ENCODE results near the gene AKAP7. TPM values are rescaled to one million over a fixed set of nuclear protein-coding genes. Genes with fewer than 3 reads are reported as not detected.

AKAP7 gene
- total RNA-seq, 1 donor = 21.0 TPM

GRCh38 chr6:131269565-131270391 is 134.5 kb downstream of the AKAP7 start:
- peaks cover 7% of the 10 kb centered on the region for H3K9me3 ChIP-seq (ENCODE audit: low read depth, low read length)
- H3K4me1 ChIP-seq (ENCODE audit: insufficient read depth, low read length) = no peaks in the 10 kb centered on the region
- no peaks in the 10 kb centered on the region for H3K27me3 ChIP-seq (ENCODE audit: insufficient read depth, low read length)

GRCh38 chr6:131270534-131270933 is 135.3 kb downstream of the AKAP7 start:
- H3K4me1 ChIP-seq (ENCODE audit: insufficient read depth, low read length) = no peaks in the 10 kb centered on the region
- no peak overlapping the region for H3K4me3 ChIP-seq (ENCODE audit: low read length)
- no peaks in the 10 kb centered on the region for H3K27me3 ChIP-seq (ENCODE audit: insufficient read depth, low read length)
- H3K9me3 ChIP-seq (ENCODE audit: low read depth, low read length) = peaks cover 7% of the 10 kb centered on the region

More at GRCh38 chr6:131269565-131270391, 134.5 kb downstream of the AKAP7 start:
- no peak overlapping the region for H3K4me3 ChIP-seq (ENCODE audit: low read length)

- Histone ChIP-seq H3K4me1 (ENCODE audit: insufficient read depth, low read length) (peaks cover 2% of the 10 kb centered on the region), H3K9me3 (ENCODE audit: low read depth, low read length) (peaks cover 7% of the 10 kb centered on the region), H3K4me3 (ENCODE audit: low read length) (no peak overlapping the region), H3K27me3 (ENCODE audit: insufficient read depth, low read length) (no peaks in the 10 kb centered on the region)
These were observed 140.0 kb downstream of the AKAP7 start for GRCh38 chr6:131275273-131275672.

- no peak overlapping the region for H3K4me3 ChIP-seq (ENCODE audit: low read length)
- H3K9me3 ChIP-seq (ENCODE audit: low read depth, low read length) = no peaks in the 10 kb centered on the region
- H3K27me3 ChIP-seq (ENCODE audit: insufficient read depth, low read length) = no peaks in the 10 kb centered on the region
- peaks cover 17% of the 10 kb centered on the region for H3K4me1 ChIP-seq (ENCODE audit: insufficient read depth, low read length)
These were observed 142.3 kb downstream of the AKAP7 start for GRCh38 chr6:131277591-131277990.

GRCh38 chr6:131281471-131282270 is 146.4 kb downstream of the AKAP7 start:
- H3K4me3 ChIP-seq (ENCODE audit: low read length) = no peak overlapping the region

GRCh38 chr6:131282365-131282764 is 147.1 kb downstream of the AKAP7 start:
- no peaks in the 10 kb centered on the region for H3K27me3 ChIP-seq (ENCODE audit: insufficient read depth, low read length)
- peaks cover 17% of the 10 kb centered on the region for H3K4me1 ChIP-seq (ENCODE audit: insufficient read depth, low read length)
- no peaks in the 10 kb centered on the region for H3K9me3 ChIP-seq (ENCODE audit: low read depth, low read length)
- no peak overlapping the region for H3K4me3 ChIP-seq (ENCODE audit: low read length)

More at GRCh38 chr6:131281471-131282270, 146.4 kb downstream of the AKAP7 start:
- Histone ChIP-seq H3K9me3 (ENCODE audit: low read depth, low read length) (no peaks in the 10 kb centered on the region), H3K27me3 (ENCODE audit: insufficient read depth, low read length) (no peaks in the 10 kb centered on the region), H3K4me1 (ENCODE audit: insufficient read depth, low read length) (peaks cover 17% of the 10 kb centered on the region)

GRCh38 chr6:131283466-131284175 is 148.4 kb downstream of the AKAP7 start:
- Histone ChIP-seq H3K9me3 (ENCODE audit: low read depth, low read length) (no peaks in the 10 kb centered on the region), H3K4me3 (ENCODE audit: low read length) (no peak overlapping the region), H3K27me3 (ENCODE audit: insufficient read depth, low read length) (no peaks in the 10 kb centered on the region), H3K4me1 (ENCODE audit: insufficient read depth, low read length) (peaks cover 17% of the 10 kb centered on the region)

- H3K9me3 ChIP-seq (ENCODE audit: low read depth, low read length) = no peaks in the 10 kb centered on the region
- H3K27me3 ChIP-seq (ENCODE audit: insufficient read depth, low read length) = no peaks in the 10 kb centered on the region
- H3K4me1 ChIP-seq (ENCODE audit: insufficient read depth, low read length) = peaks cover 12% of the 10 kb centered on the region
- H3K4me3 ChIP-seq (ENCODE audit: low read length) = no peak overlapping the region
These were observed 150.3 kb downstream of the AKAP7 start for GRCh38 chr6:131285548-131285947.

GRCh38 chr6:131286469-131287040 is 151.3 kb downstream of the AKAP7 start:
- no peaks in the 10 kb centered on the region for H3K9me3 ChIP-seq (ENCODE audit: low read depth, low read length)
- H3K4me3 ChIP-seq (ENCODE audit: low read length) = no peak overlapping the region
- H3K27me3 ChIP-seq (ENCODE audit: insufficient read depth, low read length) = no peaks in the 10 kb centered on the region
- H3K4me1 ChIP-seq (ENCODE audit: insufficient read depth, low read length) = peaks cover 4% of the 10 kb centered on the region

- H3K4me3 ChIP-seq (ENCODE audit: low read length) = no peak overlapping the region
- no peaks in the 10 kb centered on the region for H3K27me3 ChIP-seq (ENCODE audit: insufficient read depth, low read length)
These were observed 152.9 kb downstream of the AKAP7 start for GRCh38 chr6:131288214-131288613.

GRCh38 chr6:131290955-131291354 is 155.7 kb downstream of the AKAP7 start:
- H3K4me1 ChIP-seq (ENCODE audit: insufficient read depth, low read length) = peaks cover 7% of the 10 kb centered on the region
- H3K4me3 ChIP-seq (ENCODE audit: low read length) = no peak overlapping the region
- H3K9me3 ChIP-seq (ENCODE audit: low read depth, low read length) = no peaks in the 10 kb centered on the region
- H3K27me3 ChIP-seq (ENCODE audit: insufficient read depth, low read length) = no peaks in the 10 kb centered on the region

More at GRCh38 chr6:131288214-131288613, 152.9 kb downstream of the AKAP7 start:
- Histone ChIP-seq H3K9me3 (ENCODE audit: low read depth, low read length) (no peaks in the 10 kb centered on the region), H3K4me1 (ENCODE audit: insufficient read depth, low read length) (peaks cover 7% of the 10 kb centered on the region)

- Histone ChIP-seq H3K4me3 (ENCODE audit: low read length) (no peak overlapping the region), H3K27me3 (ENCODE audit: insufficient read depth, low read length) (no peaks in the 10 kb centered on the region), H3K9me3 (ENCODE audit: low read depth, low read length) (no peaks in the 10 kb centered on the region), H3K4me1 (ENCODE audit: insufficient read depth, low read length) (peaks cover 7% of the 10 kb centered on the region)
These were observed 157.1 kb downstream of the AKAP7 start for GRCh38 chr6:131292145-131292938.

- H3K4me1 ChIP-seq (ENCODE audit: insufficient read depth, low read length) = peaks cover 7% of the 10 kb centered on the region
These were observed 158.2 kb downstream of the AKAP7 start for GRCh38 chr6:131293472-131293911.

GRCh38 chr6:131295081-131295480 is 159.8 kb downstream of the AKAP7 start:
- H3K4me3 ChIP-seq (ENCODE audit: low read length) = no peak overlapping the region
- no peaks in the 10 kb centered on the region for H3K9me3 ChIP-seq (ENCODE audit: low read depth, low read length)
- H3K27me3 ChIP-seq (ENCODE audit: insufficient read depth, low read length) = no peaks in the 10 kb centered on the region
- H3K4me1 ChIP-seq (ENCODE audit: insufficient read depth, low read length) = peaks cover 7% of the 10 kb centered on the region

More at GRCh38 chr6:131293472-131293911, 158.2 kb downstream of the AKAP7 start:
- H3K27me3 ChIP-seq (ENCODE audit: insufficient read depth, low read length) = no peaks in the 10 kb centered on the region
- no peak overlapping the region for H3K4me3 ChIP-seq (ENCODE audit: low read length)
- no peaks in the 10 kb centered on the region for H3K9me3 ChIP-seq (ENCODE audit: low read depth, low read length)
